Cardiac fibroblast (primary cell): ENCODE results near the gene VRTN.

Experiments used
- DNase-seq, 2 donors: peaks; one replicate each; pipeline versions ENCODE4 v3.0.0 to v3.0.0-alpha.2; 2010; ENCODE audit warnings: low read depth in 2 of 2
- H3K4me3 ChIP-seq, 2 donors: replicated peaks in 1 of 2; 1 replicate in 1 of 2; 2 replicates in 1 of 2; pipeline ENCODE4 v1.5.1; 2011; ENCODE audit warnings: low read depth in 2 of 2, low read length in 2 of 2, mild to moderate bottlenecking in 2 of 2, moderate library complexity in 1 of 2
- TF ChIP-seq, protein P1 (sequence below): IDR thresholded peaks from one replicate; pipeline ENCODE4 v1.5.1; 2011; ENCODE audit warnings: low read depth, mild to moderate bottlenecking, low read length, inconsistent platforms

VRTN gene

DNA sequence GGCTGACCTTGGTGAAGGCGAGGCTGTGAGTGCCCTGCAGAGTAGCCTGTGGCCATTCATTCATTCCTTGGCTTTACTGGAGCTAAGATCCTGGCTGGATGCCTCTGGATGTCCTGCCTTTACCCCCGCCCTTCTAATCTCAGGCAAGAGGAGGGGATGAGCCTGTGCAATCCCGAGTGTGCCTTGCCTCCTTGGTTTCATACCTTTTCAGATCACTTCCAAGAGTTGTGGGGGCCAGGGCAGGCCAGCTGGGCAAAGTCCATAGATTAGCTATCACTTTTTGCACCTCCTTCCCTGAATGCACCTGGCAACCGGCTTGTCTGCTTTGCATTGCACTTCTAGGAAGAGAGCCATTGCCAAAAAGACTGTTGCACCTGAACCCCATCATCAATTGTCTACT lies 1.5 kb downstream of the VRTN start:
- TF ChIP-seq, protein P1, sequence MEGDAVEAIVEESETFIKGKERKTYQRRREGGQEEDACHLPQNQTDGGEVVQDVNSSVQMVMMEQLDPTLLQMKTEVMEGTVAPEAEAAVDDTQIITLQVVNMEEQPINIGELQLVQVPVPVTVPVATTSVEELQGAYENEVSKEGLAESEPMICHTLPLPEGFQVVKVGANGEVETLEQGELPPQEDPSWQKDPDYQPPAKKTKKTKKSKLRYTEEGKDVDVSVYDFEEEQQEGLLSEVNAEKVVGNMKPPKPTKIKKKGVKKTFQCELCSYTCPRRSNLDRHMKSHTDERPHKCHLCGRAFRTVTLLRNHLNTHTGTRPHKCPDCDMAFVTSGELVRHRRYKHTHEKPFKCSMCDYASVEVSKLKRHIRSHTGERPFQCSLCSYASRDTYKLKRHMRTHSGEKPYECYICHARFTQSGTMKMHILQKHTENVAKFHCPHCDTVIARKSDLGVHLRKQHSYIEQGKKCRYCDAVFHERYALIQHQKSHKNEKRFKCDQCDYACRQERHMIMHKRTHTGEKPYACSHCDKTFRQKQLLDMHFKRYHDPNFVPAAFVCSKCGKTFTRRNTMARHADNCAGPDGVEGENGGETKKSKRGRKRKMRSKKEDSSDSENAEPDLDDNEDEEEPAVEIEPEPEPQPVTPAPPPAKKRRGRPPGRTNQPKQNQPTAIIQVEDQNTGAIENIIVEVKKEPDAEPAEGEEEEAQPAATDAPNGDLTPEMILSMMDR = no peak
- no peak for DNase-seq
- no peak overlapping the region for H3K4me3 ChIP-seq

- TF ChIP-seq, protein P1 = no peak
- no peak overlapping the region for H3K4me3 ChIP-seq
Observed at GRCh38 chr14:74350211-74350927, 2.1 kb downstream of the VRTN start.

DNA sequence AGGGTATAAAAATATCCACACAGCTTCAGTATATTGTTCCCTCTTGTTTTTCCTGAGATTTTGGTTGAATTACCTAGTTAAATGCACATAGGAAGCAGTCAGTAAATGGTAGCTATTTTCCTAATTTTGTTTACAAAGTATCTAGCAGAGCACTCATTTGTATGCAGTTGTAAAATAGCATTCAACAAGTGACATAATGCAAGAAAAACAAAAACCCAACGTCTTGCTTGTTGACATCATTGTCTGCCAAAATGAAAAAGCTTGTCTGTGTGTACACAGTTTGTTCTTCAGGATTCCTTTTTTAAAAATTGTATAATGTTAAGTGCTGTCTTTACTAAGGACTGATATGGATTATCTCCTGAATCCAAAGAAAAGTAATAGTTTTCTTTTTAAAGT lies 2.7 kb downstream of the VRTN start:
- TF ChIP-seq, protein P1 = no peak
- H3K4me3 ChIP-seq = no peak overlapping the region
- DNase-seq = no peak

More at GRCh38 chr14:74350211-74350927, 2.1 kb downstream of the VRTN start:
- no peak for DNase-seq

- TF ChIP-seq, protein P1 = no peak
Observed at GRCh38 chr14:74356892-74357575, 8.8 kb downstream of the VRTN start.

DNA sequence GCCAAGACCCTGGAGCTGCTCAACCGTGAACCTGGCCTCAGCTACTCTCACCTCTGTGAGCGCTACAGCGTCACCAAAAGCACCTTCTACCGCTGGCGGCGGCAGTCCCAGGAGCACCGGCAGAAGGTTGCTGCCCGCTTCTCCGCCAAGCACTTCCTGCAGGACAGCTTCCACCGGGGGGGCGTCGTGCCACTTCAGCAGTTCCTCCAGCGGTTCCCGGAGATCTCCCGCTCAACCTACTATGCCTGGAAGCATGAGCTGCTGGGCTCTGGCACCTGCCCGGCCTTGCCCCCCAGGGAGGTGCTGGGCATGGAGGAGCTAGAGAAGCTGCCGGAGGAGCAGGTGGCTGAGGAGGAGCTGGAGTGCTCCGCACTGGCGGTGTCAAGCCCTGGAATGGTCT lies 9.3 kb downstream of the VRTN start:
- H3K4me3 ChIP-seq = no peak overlapping the region
- no peak for DNase-seq
- TF ChIP-seq, protein P1 = no peak

More at GRCh38 chr14:74356892-74357575, 8.8 kb downstream of the VRTN start:
- DNase-seq = no peak
- no peak overlapping the region for H3K4me3 ChIP-seq

GRCh38 chr14:74358176-74358829 lies 10.0 kb downstream of the VRTN start:
- TF ChIP-seq, protein P1 = no peak
- no peak for DNase-seq
- H3K4me3 ChIP-seq = no peak overlapping the region
